H9 (cell line): ENCODE results near the gene PIRT. TPM values are rescaled to one million over a fixed set of nuclear protein-coding genes. Genes with fewer than 3 reads are reported as not detected.

ENCODE experiments used
- DNase-seq: peaks from one replicate; pipeline ENCODE4 v3.0.0-alpha.2; 2017
- H2AFZ ChIP-seq: one replicate; pipeline ENCODE4 v1.6.1; 2013; ENCODE audit warnings: mild to moderate bottlenecking, low read length, control low read depth, moderate library complexity
- H2AK5ac ChIP-seq: 2 replicates; pipeline ENCODE4 v1.6.1; 2013; ENCODE audit warnings: low read length, control low read depth, mixed read lengths; ENCODE audit not compliant: insufficient read length
- H2BK120ac ChIP-seq: one replicate; pipeline ENCODE4 v1.6.1; 2013; ENCODE audit warnings: low read depth, mild to moderate bottlenecking, low read length, control low read depth, inconsistent platforms; ENCODE audit not compliant: poor library complexity, severe bottlenecking
- H2BK12ac ChIP-seq: 2 replicates; pipeline ENCODE4 v1.6.1; 2013; ENCODE audit warnings: low read length, control low read depth, mixed read lengths, low read depth; ENCODE audit not compliant: insufficient read length
- H2BK15ac ChIP-seq: 2 replicates; pipeline ENCODE4 v1.6.1; 2013; ENCODE audit warnings: low read depth, low read length, control low read depth
- H2BK20ac ChIP-seq: one replicate; pipeline ENCODE4 v1.6.1; 2013; ENCODE audit warnings: low read depth, mild to moderate bottlenecking, low read length, control low read depth, inconsistent platforms; ENCODE audit not compliant: poor library complexity, severe bottlenecking
- H2BK5ac ChIP-seq: 2 replicates; pipeline ENCODE4 v1.6.1; 2013; ENCODE audit warnings: low read length, control low read depth, mixed read lengths; ENCODE audit not compliant: insufficient read length
- H3K14ac ChIP-seq: 2 replicates; pipeline ENCODE4 v1.6.1; 2013; ENCODE audit warnings: low read length, control low read depth; ENCODE audit not compliant: insufficient read depth
- H3K18ac ChIP-seq: 2 replicates; pipeline ENCODE4 v1.6.1; 2013; ENCODE audit warnings: low read depth, mild to moderate bottlenecking, mixed read lengths, low read length, control low read depth; ENCODE audit not compliant: insufficient read length
- H3K23ac ChIP-seq: 2 replicates; pipeline ENCODE4 v1.6.1; 2013; ENCODE audit warnings: low read length, control low read depth, mixed read lengths, low read depth; ENCODE audit not compliant: insufficient read length
- H3K23me2 ChIP-seq: 2 replicates; pipeline ENCODE4 v1.6.1; 2013; ENCODE audit warnings: low read depth, mild to moderate bottlenecking, mixed read lengths, low read length, control low read depth; ENCODE audit not compliant: insufficient read length, poor library complexity, severe bottlenecking
- H3K27ac ChIP-seq: 2 replicates; pipeline ENCODE4 v1.5.1; 2013; ENCODE audit warnings: low read length, control low read depth, mixed read lengths, low read depth; ENCODE audit not compliant: insufficient read length
- H3K27me3 ChIP-seq: 2 replicates; pipeline ENCODE4 v1.6.1; 2013; ENCODE audit warnings: low read length, control low read depth, inconsistent platforms; ENCODE audit not compliant: insufficient read depth
- H3K4ac ChIP-seq: 2 replicates; pipeline ENCODE4 v1.6.1; 2013; ENCODE audit warnings: low read depth, mild to moderate bottlenecking, control low read depth, inconsistent platforms, low read length, moderate library complexity
- H3K4me1 ChIP-seq: 2 replicates; pipeline ENCODE4 v1.6.1; 2013; ENCODE audit warnings: low read length, control low read depth, inconsistent platforms; ENCODE audit not compliant: insufficient read depth
- H3K4me2 ChIP-seq: 2 replicates; pipeline ENCODE4 v1.6.1; 2013; ENCODE audit warnings: low read length, control low read depth, mixed read lengths; ENCODE audit not compliant: insufficient read length, insufficient read depth
- H3K56ac ChIP-seq: 2 replicates; pipeline ENCODE4 v1.6.1; 2013; ENCODE audit warnings: low read depth, mild to moderate bottlenecking, mixed read lengths, low read length, control low read depth; ENCODE audit not compliant: insufficient read length
- H3K79me1 ChIP-seq: 2 replicates; pipeline ENCODE4 v1.6.1; 2013; ENCODE audit warnings: low read depth, mild to moderate bottlenecking, moderate library complexity, low read length, control low read depth, inconsistent platforms; ENCODE audit not compliant: insufficient read depth, poor library complexity, severe bottlenecking
- H3K79me2 ChIP-seq: 2 replicates; pipeline ENCODE4 v1.6.1; 2013; ENCODE audit warnings: low read length, control low read depth, inconsistent platforms; ENCODE audit not compliant: insufficient read depth
- H3K9ac ChIP-seq: 2 replicates; pipeline ENCODE4 v1.6.1; 2013; ENCODE audit warnings: low read length, control low read depth, mixed read lengths; ENCODE audit not compliant: insufficient read length; ENCODE audit errors: extremely low read depth
- H3K9me3 ChIP-seq: one replicate; pipeline ENCODE4 v1.6.1; 2013; ENCODE audit warnings: low read depth, low read length, inconsistent platforms; ENCODE audit not compliant: control insufficient read depth
- H3T11ph ChIP-seq: one replicate; pipeline ENCODE4 v1.6.1; 2013; ENCODE audit warnings: mild to moderate bottlenecking, low read length, control low read depth, inconsistent platforms
- H4K20me1 ChIP-seq: one replicate; pipeline ENCODE4 v1.6.1; 2013; ENCODE audit not compliant: control insufficient read depth, insufficient read length, insufficient read depth
- H4K5ac ChIP-seq: 2 replicates; pipeline ENCODE4 v1.6.1; 2013; ENCODE audit warnings: low read depth, mild to moderate bottlenecking, mixed read lengths, low read length, control low read depth; ENCODE audit not compliant: insufficient read length
- H4K8ac ChIP-seq: replicated peaks from 2 replicates; pipeline ENCODE4 v1.6.1; 2013; ENCODE audit warnings: low read length, control low read depth, mixed read lengths, low read depth; ENCODE audit not compliant: insufficient read length
- H4K91ac ChIP-seq: 2 replicates; pipeline ENCODE4 v1.6.1; 2013; ENCODE audit warnings: low read depth, mild to moderate bottlenecking, moderate library complexity, mixed read lengths, low read length, control low read depth; ENCODE audit not compliant: insufficient read length
- H3K27ac Mint-ChIP-seq, 3 experiments: 2 replicates in 2 of 3; 3 replicates in 1 of 3; pipeline ENCODE4 v1.8.0; 2020 to 2021; ENCODE audit warnings: mixed read lengths in 3 of 3, mild to moderate bottlenecking in 1 of 3, moderate library complexity in 1 of 3
- H3K27me3 Mint-ChIP-seq: 2 replicates; pipeline ENCODE4 v1.8.0; 2021; ENCODE audit warnings: low read depth, mild to moderate bottlenecking, moderate library complexity, mixed read lengths
- H3K36me3 Mint-ChIP-seq, 3 experiments: 2 replicates in 2 of 3; 3 replicates in 1 of 3; pipeline ENCODE4 v1.8.0; 2020 to 2021; ENCODE audit warnings: low read depth in 3 of 3, mixed read lengths in 3 of 3; ENCODE audit not compliant: insufficient read depth in 1 of 3
- H3K4me1 Mint-ChIP-seq, 2 experiments: 2 replicates each; pipeline ENCODE4 v1.8.0; 2020; ENCODE audit warnings: mixed read lengths in 2 of 2
- H3K4me3 Mint-ChIP-seq, 2 experiments: 2 replicates in 1 of 2; 3 replicates in 1 of 2; pipeline ENCODE4 v1.8.0; 2020 to 2021; ENCODE audit warnings: mild to moderate bottlenecking in 2 of 2, mixed read lengths in 2 of 2, moderate library complexity in 1 of 2
- H3K9me3 Mint-ChIP-seq, 2 experiments: 2 replicates in 1 of 2; 3 replicates in 1 of 2; pipeline ENCODE4 v1.8.0; 2020; ENCODE audit warnings: mild to moderate bottlenecking in 2 of 2, mixed read lengths in 2 of 2, moderate library complexity in 1 of 2
- CTCF ChIP-seq: fragments of 200-600 bp; sonication (generic); conservative IDR thresholded peaks from 3 replicates; pipeline ENCODE4 v1.8.0; 2021; ENCODE audit warnings: antibody characterized with exemption, mild to moderate bottlenecking
- WGBS: extraction: QIAGEN DNeasy Blood & Tissue Kit; methylation state at CpG from one replicate; pipeline ENCODE4 v1.1.7; 2013; ENCODE audit warnings: missing lambda C conversion rate, low lambda C conversion rate, mixed read lengths; ENCODE audit not compliant: insufficient read length; ENCODE audit errors: extremely low coverage; 5-methylcytosine and 5-hydroxymethylcytosine counted together
- total RNA-seq: library from RNA; stranded (reverse); gene quantifications from 2 replicates; pipeline ENCODE4 v1.2.1, GENCODE V29; 2021

The PIRT gene
- total RNA-seq, 1 experiment from 2014 or later = not detected

- Histone ChIP-seq H3K27me3 (no peaks in the 10 kb centered on the region), H4K20me1 (no peaks in the 10 kb centered on the region), H3K4me1 (no peaks in the 10 kb centered on the region), H2AFZ (no peak overlapping the region), H3K14ac (no peak overlapping the region), H3K79me2 (no peaks in the 10 kb centered on the region), H3K18ac (no peak overlapping the region), H3K4me2 (no peak overlapping the region), H4K5ac (no peak overlapping the region), H2AK5ac (no peak overlapping the region), H2BK12ac (no peak overlapping the region), H2BK15ac (no peak overlapping the region), H3K56ac (no peak overlapping the region), H3K27ac (no peak overlapping the region), H4K91ac (no peak overlapping the region), H4K8ac (no peak overlapping the region), H3K23me2 (no peaks in the 10 kb centered on the region), H2BK20ac (no peak overlapping the region), H3K23ac (no peak overlapping the region), H3T11ph (no peak overlapping the region), H3K9me3 (no peaks in the 10 kb centered on the region), H3K79me1 (no peaks in the 10 kb centered on the region), H2BK120ac (no peak overlapping the region), H3K4ac (no peak overlapping the region), H3K9ac (no peak overlapping the region), H2BK5ac (no peak overlapping the region)
- Mint-ChIP-seq H3K9me3 (peaks cover 8 to 18% of the 10 kb centered on the region in 2 experiments), H3K4me1 (peaks cover 4 to 10% of the 10 kb centered on the region in 2 experiments; a peak in 3 of 4 replicates), H3K4me3 (no peak overlapping the region), H3K36me3 (peaks cover 4 to 17% (median 11%) of the 10 kb centered on the region in 3 experiments), H3K27me3 (no peaks in the 10 kb centered on the region), H3K27ac (no peak overlapping the region; a peak in 1 of 7 replicates)
- DNase-seq = no peak
- WGBS = no CpG with 5 or more reads among the region's 5 CpGs
- no peak for TF ChIP-seq CTCF
These were observed 62.0 kb downstream of the PIRT start for GRCh38 chr17:10775740-10776356.
